ENCODE data around the gene CEL.

The CEL gene

DNA sequence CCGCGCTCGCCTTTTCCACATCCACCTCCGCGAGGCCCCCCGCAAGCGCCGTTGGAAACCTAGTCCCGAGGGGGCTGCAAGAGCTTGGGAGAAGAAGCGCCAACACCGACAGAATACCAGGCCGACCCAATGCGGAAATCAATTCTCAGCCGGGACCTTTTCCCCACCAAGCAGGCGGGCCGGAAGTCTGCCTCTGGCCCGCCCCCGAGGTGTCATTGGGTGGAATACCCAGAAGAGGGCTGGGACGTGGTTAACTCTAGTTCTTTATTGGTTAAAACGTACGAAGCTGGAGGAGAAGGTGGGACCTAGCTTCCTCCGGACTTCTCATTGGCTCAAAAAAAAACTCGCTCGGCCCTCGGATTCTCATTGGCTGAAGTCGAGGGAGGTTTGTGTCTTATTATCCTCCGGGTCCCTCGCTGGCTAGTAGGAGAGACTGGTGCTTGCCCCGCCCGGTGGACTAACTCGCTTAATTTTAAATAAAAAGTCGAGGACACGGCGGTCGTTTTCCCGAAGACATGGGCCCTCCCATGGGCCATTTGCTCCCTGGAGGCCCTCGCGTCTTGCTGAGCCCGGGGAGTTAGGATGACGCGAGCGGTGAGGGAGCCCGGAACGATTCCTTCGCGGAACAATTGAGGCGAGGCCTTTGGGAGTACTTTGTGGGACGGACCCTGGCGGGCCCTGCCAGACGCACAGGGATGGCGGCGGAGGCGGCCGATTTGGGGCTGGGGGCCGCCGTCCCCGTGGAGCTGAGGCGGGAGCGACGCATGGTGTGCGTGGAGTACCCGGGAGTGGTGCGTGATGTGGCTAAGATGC is 31.3 kb upstream of the CEL start, which contains the start of gene GTF3C5 (continued):
- no peak for TF ChIP-seq ZNF514 (tag by site-specific recombination; IDR thresholded peaks at IDR 0.05)
- TF ChIP-seq ZNF112 (tag by site-specific recombination; IDR thresholded peaks at IDR 0.05): no peak
- no peak for TF ChIP-seq ZNF621 (tag by site-specific recombination; IDR thresholded peaks at IDR 0.05)
- peak; percentile 99 for TF ChIP-seq ZNF391 (tag by site-specific recombination; IDR thresholded peaks at IDR 0.05; ENCODE audit: borderline replicate concordance, low read depth)
- no peak for TF ChIP-seq ZNF214 (tag by site-specific recombination; IDR thresholded peaks at IDR 0.05; ENCODE audit: borderline replicate concordance)
- TF ChIP-seq PRDM4 (tag by site-specific recombination; IDR thresholded peaks at IDR 0.05): peak; percentile 53; the same call in 1 of the 2 replicates
- TF ChIP-seq, protein P1, sequence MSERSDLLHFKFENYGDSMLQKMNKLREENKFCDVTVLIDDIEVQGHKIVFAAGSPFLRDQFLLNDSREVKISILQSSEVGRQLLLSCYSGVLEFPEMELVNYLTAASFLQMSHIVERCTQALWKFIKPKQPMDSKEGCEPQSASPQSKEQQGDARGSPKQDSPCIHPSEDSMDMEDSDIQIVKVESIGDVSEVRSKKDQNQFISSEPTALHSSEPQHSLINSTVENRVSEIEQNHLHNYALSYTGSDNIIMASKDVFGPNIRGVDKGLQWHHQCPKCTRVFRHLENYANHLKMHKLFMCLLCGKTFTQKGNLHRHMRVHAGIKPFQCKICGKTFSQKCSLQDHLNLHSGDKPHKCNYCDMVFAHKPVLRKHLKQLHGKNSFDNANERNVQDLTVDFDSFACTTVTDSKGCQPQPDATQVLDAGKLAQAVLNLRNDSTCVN (tag by site-specific recombination; optimal IDR thresholded peaks at IDR 0.05): peak; percentile 64

- POLR2A ChIA-PET: interaction anchor here (0.7 to 2.1 kb wide), 28 partner anchors 9 to 429 kb away, joined by 3 to 26 read pairs (median 10); partner anchors contain the start of genes CACFD1, MED22, RPL7A and TSC1
- Histone ChIP-seq H3K4me3 (ENCODE audit: low read depth, low read length) (peak overlapping the region; percentile 75), H3K9me3 (ENCODE audit: control insufficient read depth, insufficient read depth, low read depth, low read length) (no peaks in the 10 kb centered on the region), H3K36me3 (ENCODE audit: control insufficient read depth in 2 of 2, insufficient read depth in 1 of 2, low read length in 2 of 2) (peaks cover 0 to 28% of the 10 kb centered on the region in 2 experiments; a peak in 1 of 3 replicates), H3K4me1 (ENCODE audit: control insufficient read depth, insufficient read depth, low read length) (no peaks in the 10 kb centered on the region), H3K27ac (ENCODE audit: extremely low read depth, low read depth, low read length) (peak overlapping the region; percentile 19; the same call in 1 of the 2 replicates)
- 0 out of 2 replicates have a peak, but pooled peaks have one; percentile 36 for TF ChIP-seq ZXDB (tag by site-specific recombination; IDR thresholded peaks at IDR 0.05)
- TF ChIP-seq ZBTB10 (tag by site-specific recombination; IDR thresholded peaks at IDR 0.05): 0 out of 2 replicates have a peak, but pooled peaks have one; percentile 4
- peak; percentile 5; the same call in 1 of the 2 replicates for TF ChIP-seq ZNF449 (tag by site-specific recombination; IDR thresholded peaks at IDR 0.05)
- peak; percentile 46 for TF ChIP-seq ZNF692 (tag by site-specific recombination; IDR thresholded peaks at IDR 0.05)
- no peak for TF ChIP-seq KLF7 (tag by site-specific recombination; IDR thresholded peaks at IDR 0.05; ENCODE audit: borderline replicate concordance)
- no peak for TF ChIP-seq ZNF37A (tag by site-specific recombination; IDR thresholded peaks at IDR 0.05)
- TF ChIP-seq ZNF24 (tag by site-specific recombination; IDR thresholded peaks at IDR 0.05): no peak
- TF ChIP-seq ZNF324 (tag by site-specific recombination; IDR thresholded peaks at IDR 0.05): peak; percentile 5; the same call in 1 of the 2 replicates
- TF ChIP-seq ZNF138 (tag by site-specific recombination; IDR thresholded peaks at IDR 0.05; ENCODE audit: borderline replicate concordance): no peak
- TF ChIP-seq ZNF837 (tag by site-specific recombination; IDR thresholded peaks at IDR 0.05): no peak
- no peak for TF ChIP-seq ZNF670 (tag by site-specific recombination; IDR thresholded peaks at IDR 0.05; ENCODE audit: low read depth)
- peak; percentile 2 for TF ChIP-seq ZNF335 (tag by site-specific recombination; conservative IDR thresholded peaks at IDR 0.05)
- TF ChIP-seq, protein P2, sequence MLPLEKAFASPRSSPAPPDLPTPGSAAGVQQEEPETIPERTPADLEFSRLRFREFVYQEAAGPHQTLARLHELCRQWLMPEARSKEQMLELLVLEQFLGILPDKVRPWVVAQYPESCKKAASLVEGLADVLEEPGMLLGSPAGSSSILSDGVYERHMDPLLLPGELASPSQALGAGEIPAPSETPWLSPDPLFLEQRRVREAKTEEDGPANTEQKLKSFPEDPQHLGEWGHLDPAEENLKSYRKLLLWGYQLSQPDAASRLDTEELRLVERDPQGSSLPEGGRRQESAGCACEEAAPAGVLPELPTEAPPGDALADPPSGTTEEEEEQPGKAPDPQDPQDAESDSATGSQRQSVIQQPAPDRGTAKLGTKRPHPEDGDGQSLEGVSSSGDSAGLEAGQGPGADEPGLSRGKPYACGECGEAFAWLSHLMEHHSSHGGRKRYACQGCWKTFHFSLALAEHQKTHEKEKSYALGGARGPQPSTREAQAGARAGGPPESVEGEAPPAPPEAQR (tag by site-specific recombination; IDR thresholded peaks at IDR 0.05): 0 out of 2 replicates have a peak, but pooled peaks have one; percentile 7
- TF ChIP-seq ZBTB8A (tag by site-specific recombination; IDR thresholded peaks at IDR 0.05): 0 out of 2 replicates have a peak, but pooled peaks have one; percentile 4
- TF ChIP-seq ZNF223 (tag by site-specific recombination; IDR thresholded peaks at IDR 0.05): no peak
- peak; percentile 57 for TF ChIP-seq ZBTB17 (tag by site-specific recombination; IDR thresholded peaks at IDR 0.05)
- 0 out of 2 replicates have a peak, but pooled peaks have one; percentile 19 for TF ChIP-seq ZBTB20 (tag by site-specific recombination; IDR thresholded peaks at IDR 0.05)
- no peak for TF ChIP-seq ZNF404 (tag by site-specific recombination; IDR thresholded peaks at IDR 0.05)
- CTCF ChIA-PET: interaction anchor here (0.5 to 5.2 kb wide), 12 partner anchors 8 to 607 kb away, joined by 3 to 78 read pairs (median 4); no protein-coding TSS in a partner anchor
These were observed 30.7 kb upstream of the CEL start for GRCh38 chr9:133031130-133031422.

Data from HEK293 (cell line).